HepG2 (cell line): Measurements from ENCODE around the gene TNS1. TPM values are rescaled to one million over a fixed set of nuclear protein-coding genes. Genes with fewer than 3 reads are reported as not detected.

Experiments
- ATAC-seq: fragments of 200-7000 bp; cut with Tn5 transposase; 3 replicates; pipeline ENCODE4 v1.9.1; 2020; ENCODE audit warnings: mild to moderate bottlenecking, moderate library complexity
- BruUV-seq: library from RNA; stranded (reverse); fragments of 400-500 nt; replicated peaks from 2 replicates; lab custom pipeline; 2021; lab: Mats Ljungman, UMichigan
- CTCF ChIA-PET: fragments of 300-600 bp; formaldehyde crosslinking; extraction: SDS; loops from one replicate; lab custom pipeline; 2021; ENCODE audit warnings: low total read pairs, inconsistent platforms, low intra/inter-chr PET ratio; lab: Yijun Ruan, JAX
- POLR2A ChIA-PET: fragments of 350-600 bp; sonication (Branson Sonifier 250); formaldehyde crosslinking; loops from one replicate; lab custom pipeline; 2020; ENCODE audit warnings: antibody characterized with exemption, inconsistent platforms; lab: Yijun Ruan, JAX
- DNase-seq: peaks from one replicate; pipeline ENCODE4 v3.0.0-alpha.2; 2015; ENCODE audit warnings: low spot score
- FAIRE-seq: peaks from 3 replicates; lab custom pipeline; 2011; peaks lifted over from hg19 to GRCh38; lab: Jason Lieb, UNC
- H2AFZ ChIP-seq: one replicate; pipeline ENCODE4 v1.6.1; 2011; ENCODE audit warnings: low read length, inconsistent platforms
- H3K27ac ChIP-seq: fragments of 300-600 bp; 3 replicates; pipeline ENCODE4 v1.8.0; 2011; ENCODE audit warnings: mixed run types, mild to moderate bottlenecking, mixed read lengths, low read length, inconsistent platforms; ENCODE audit not compliant: insufficient read depth; ENCODE audit errors: extremely low read length
- H3K27me3 ChIP-seq, 2 experiments: fragments of 200-600 bp in 1 of 2; 2 replicates in 1 of 2; 3 replicates in 1 of 2; pipeline versions ENCODE4 v1.6.0 to v1.8.0; 2011; ENCODE audit warnings: low read length in 2 of 2, mild to moderate bottlenecking in 2 of 2, moderate library complexity in 2 of 2, inconsistent platforms in 1 of 2; ENCODE audit not compliant: insufficient read depth in 2 of 2, control insufficient read depth in 1 of 2
- H3K36me3 ChIP-seq, 2 experiments: fragments of 200-600 bp in 1 of 2; replicated peaks in 1 of 2; 2 replicates in 1 of 2; 3 replicates in 1 of 2; pipeline versions ENCODE4 v1.5.1 to v1.8.0; 2011; ENCODE audit warnings: low read length in 2 of 2, inconsistent platforms in 1 of 2; ENCODE audit not compliant: insufficient read depth in 2 of 2, control insufficient read depth in 1 of 2
- H3K4me1 ChIP-seq: 2 replicates; pipeline ENCODE4 v1.5.1; 2012; ENCODE audit warnings: low read length, inconsistent platforms; ENCODE audit not compliant: insufficient read depth
- H3K4me2 ChIP-seq: 2 replicates; pipeline ENCODE4 v1.6.0; 2011; ENCODE audit warnings: low read depth, low read length, inconsistent platforms
- H3K4me3 ChIP-seq, 3 experiments: fragments of 200-600 bp in 1 of 3; sonication (generic), shearing (Covaris generic) in 1 of 3; replicated peaks in 1 of 3; 2 replicates each; pipeline ENCODE4 v1.5.1; 2011 to 2016; ENCODE audit warnings: low read length in 3 of 3, inconsistent platforms in 2 of 3, low read depth in 2 of 3, mild to moderate bottlenecking in 2 of 3, control low read depth in 1 of 3, mixed read lengths in 1 of 3; ENCODE audit not compliant: insufficient read depth in 1 of 3
- H3K79me2 ChIP-seq: one replicate; pipeline ENCODE4 v1.6.1; 2011; ENCODE audit warnings: low read length, inconsistent platforms; ENCODE audit not compliant: insufficient read depth
- H3K9ac ChIP-seq: 2 replicates; pipeline ENCODE4 v1.6.0; 2011; ENCODE audit warnings: mild to moderate bottlenecking, low read depth, low read length, inconsistent platforms; ENCODE audit not compliant: insufficient read depth
- H3K9me3 ChIP-seq: 2 replicates; pipeline ENCODE4 v1.5.1; 2012; ENCODE audit warnings: mild to moderate bottlenecking, low read length
- H4K20me1 ChIP-seq: 2 replicates; pipeline ENCODE4 v1.6.0; 2011; ENCODE audit warnings: inconsistent platforms, mild to moderate bottlenecking, low read length, moderate library complexity; ENCODE audit not compliant: insufficient read depth
- CREB1 ChIP-seq, 2 experiments: fragments of 450-650 bp in 1 of 2; IDR thresholded peaks; 2 replicates each; pipeline ENCODE4 v1.6.1; 2016 to 2017; ENCODE audit warnings: control low read depth in 1 of 2, mild to moderate bottlenecking in 1 of 2, missing compliant biosample characterization in 1 of 2, missing genetic modification characterization in 1 of 2
- KLF6 ChIP-seq: IDR thresholded peaks from 2 replicates; pipeline ENCODE4 v1.8.0; 2016; ENCODE audit warnings: missing biosample characterization, missing genetic modification reagents
- ZNF264 ChIP-seq: sonication (generic); formaldehyde crosslinking; IDR thresholded peaks from 2 replicates; pipeline ENCODE4 v1.4.0; 2020; ENCODE audit warnings: missing genetic modification reagents
- WGBS: methylation state at CpG from one replicate; pipeline ENCODE4 v1.1.6; 2017; ENCODE audit warnings: low lambda C conversion rate; 5-methylcytosine and 5-hydroxymethylcytosine counted together
- in situ Hi-C: cut with HindIII; loops from 2 replicates; pipeline ENCODE4 v1.10.0; 2017; ENCODE audit warnings: low pct_unique_long_range_greater_than_20kb; ENCODE audit not compliant: extremely low pct_ligation_motif_present
- intact Hi-C: fragments of 100-400 bp; cut with micrococcal nuclease; formaldehyde crosslinking; loops from one replicate; pipeline ENCODE4 v1.10.0; 2022; ENCODE audit not compliant: unreplicated experiment
- polyA plus RNA-seq, 8 experiments: library from polyadenylated mRNA; depleted of rRNA in 3 of 8; stranded (reverse) in 7 of 8; unstranded in 1 of 8; fragments of >200 nt; fragmentation: Illumina TruSeq in 4 of 8; extraction: Trizol in 4 of 8; gene quantifications; 2 replicates each; pipeline versions ENCODE4 v1.2.1 to v1.2.3, GENCODE V29; 2011 to 2016; ENCODE audit warnings: low read depth in 4 of 8, missing spikeins in 1 of 8, mixed read lengths in 1 of 8; ENCODE audit not compliant: insufficient read depth in 1 of 8
- total RNA-seq, 5 experiments: library from RNA; depleted of rRNA; stranded (reverse); fragments of >200 nt; fragmentation: Illumina TruSeq; extraction: Trizol; gene quantifications; 2 replicates each; pipeline ENCODE4 v1.2.3, GENCODE V29; 2016; ENCODE audit warnings: low read depth in 1 of 5

Gene TNS1
- total and polyA plus RNA-seq, 2 of the 13 experiments (the other 11 are each of a cell fraction or from before 2014, with no cell fraction given): 1.9 to 118 TPM

GRCh38 chr2:218051903-218052302, 49.1 kb upstream of the TNS1 start:
- intact Hi-C loops: no loop called here

GRCh38 chr2:218047536-218048225, 44.9 kb upstream of the TNS1 start:
- Histone ChIP-seq H3K9ac (no peak overlapping the region), H3K4me2 (no peak overlapping the region), H3K27me3 (peaks cover 0 to 2% of the 10 kb centered on the region in 2 experiments; a peak in 1 of 5 replicates), H3K79me2 (no peaks in the 10 kb centered on the region), H3K9me3 (no peaks in the 10 kb centered on the region), H4K20me1 (no peaks in the 10 kb centered on the region), H3K4me1 (no peaks in the 10 kb centered on the region), H2AFZ (no peak overlapping the region), H3K4me3 (no peak overlapping the region), H3K27ac (no peak overlapping the region), H3K36me3 (no peaks in the 10 kb centered on the region)
- WGBS: 15% methylated on average over 8 of the region's 8 CpGs
- no peak for ATAC-seq
- POLR2A ChIA-PET: no interaction called here
- CTCF ChIA-PET: no interaction called here
- FAIRE-seq: no peak
- no peak for TF ChIP-seq ZNF264
- intact Hi-C loops: no loop called here
- in situ Hi-C loops: no loop called here
- no TSS peak for BruUV-seq
- DNase-seq: no peak

More at GRCh38 chr2:218051903-218052302, 49.1 kb upstream of the TNS1 start:
- Histone ChIP-seq H3K36me3 (no peaks in the 10 kb centered on the region), H4K20me1 (no peaks in the 10 kb centered on the region), H3K9me3 (no peaks in the 10 kb centered on the region), H3K4me2 (no peak overlapping the region), H3K79me2 (no peaks in the 10 kb centered on the region), H3K4me1 (no peaks in the 10 kb centered on the region), H3K27me3 (peaks cover 0 to 8% of the 10 kb centered on the region in 2 experiments; a peak in 1 of 5 replicates), H2AFZ (no peak overlapping the region), H3K27ac (no peak overlapping the region), H3K4me3 (no peak overlapping the region), H3K9ac (no peak overlapping the region)
- WGBS: 13% methylated on average over 3 of the region's 3 CpGs
- ATAC-seq (no peak), DNase-seq (no peak), FAIRE-seq (no peak)
- CTCF ChIA-PET: no interaction called here
- in situ Hi-C loops: no loop called here
- TF ChIP-seq CREB1 (IDR thresholded peaks at IDR 0.05) (peak; percentile 66), CREB1 (CRISPR knock-in tag; IDR thresholded peaks at IDR 0.05) (no peak), KLF6 (no peak)
- POLR2A ChIA-PET: no interaction called here
- no TSS peak for BruUV-seq
